Panc1 (cell line): ENCODE data around the gene BIK. TPM values are rescaled to one million over a fixed set of nuclear protein-coding genes. Genes with fewer than 3 reads are reported as not detected.
A peak's percentile ranks its signal among the peaks of the same experiment; 100 is the strongest.

Experiments used
- ATAC-seq: fragments of 200-7000 bp; cut with Tn5 transposase; 2 replicates; pipeline ENCODE4 v1.9.1; 2020; ENCODE audit warnings: mild to moderate bottlenecking, moderate library complexity
- BruUV-seq: library from RNA; stranded (reverse); fragments of 400-500 nt; replicated peaks from 2 replicates; lab custom pipeline; 2021; lab: Mats Ljungman, UMichigan
- CTCF ChIA-PET: fragments of 300-600 bp; sonication (Branson Sonifier 250); formaldehyde crosslinking; loops from one replicate; lab custom pipeline; 2022; ENCODE audit warnings: antibody characterized with exemption; lab: Charles Lee
- POLR2A ChIA-PET: fragments of 300-600 bp; sonication (Branson Sonifier 250); formaldehyde crosslinking; loops from one replicate; lab custom pipeline; 2022; ENCODE audit warnings: antibody characterized with exemption; lab: Charles Lee
- DNase-seq: peaks from one replicate; pipeline ENCODE4 v3.0.0-alpha.2; 2010; ENCODE audit warnings: low read depth, low spot score
- H3K27ac ChIP-seq: 2 replicates; pipeline ENCODE4 v1.5.1; 2011; ENCODE audit warnings: mild to moderate bottlenecking, low read length, inconsistent platforms
- H3K27me3 ChIP-seq: fragments of 200-500 bp; sonication (Bioruptor generic); 2 replicates; pipeline ENCODE4 v1.6.0; 2014; ENCODE audit warnings: low read length, inconsistent platforms; ENCODE audit not compliant: control insufficient read depth, insufficient read depth
- H3K36me3 ChIP-seq: fragments of 200-500 bp; sonication (Bioruptor generic); 2 replicates; pipeline ENCODE4 v1.5.1; 2014; ENCODE audit warnings: inconsistent platforms, mild to moderate bottlenecking, low read length, moderate library complexity; ENCODE audit not compliant: control insufficient read depth, insufficient read depth
- H3K4me1 ChIP-seq: 2 replicates; pipeline ENCODE4 v1.5.1; 2011; ENCODE audit warnings: inconsistent platforms, mild to moderate bottlenecking, low read length, moderate library complexity; ENCODE audit not compliant: control insufficient read depth, insufficient read depth
- H3K4me3 ChIP-seq, 2 experiments: 2 replicates each; pipeline ENCODE4 v1.5.1; 2011 to 2012; ENCODE audit warnings: low read depth in 2 of 2, low read length in 2 of 2, mild to moderate bottlenecking in 2 of 2, inconsistent platforms in 1 of 2, moderate library complexity in 1 of 2
- H3K9me3 ChIP-seq: fragments of 200-500 bp; sonication (Bioruptor generic); 2 replicates; pipeline ENCODE4 v1.5.1; 2014; ENCODE audit warnings: low read depth, mild to moderate bottlenecking, inconsistent platforms, low read length, moderate library complexity; ENCODE audit not compliant: control insufficient read depth, insufficient read depth
- POLR2AphosphoS5 ChIP-seq: IDR thresholded peaks from 2 replicates; pipeline ENCODE4 v1.6.1; 2012; ENCODE audit warnings: mild to moderate bottlenecking, low read depth, low read length, moderate library complexity
- REST ChIP-seq, 2 experiments: IDR thresholded peaks; 2 replicates each; pipeline ENCODE4 v1.6.1; 2011 to 2012; ENCODE audit warnings: low read depth in 2 of 2, control low read depth in 1 of 2, low read length in 1 of 2, mild to moderate bottlenecking in 1 of 2, moderate library complexity in 1 of 2; ENCODE audit not compliant: insufficient read depth in 1 of 2
- SIN3A ChIP-seq: IDR thresholded peaks from 2 replicates; pipeline ENCODE4 v1.6.1; 2012; ENCODE audit warnings: low read depth, mild to moderate bottlenecking, low read length, moderate library complexity, borderline replicate concordance; ENCODE audit not compliant: insufficient read depth
- TCF7L2 ChIP-seq: IDR thresholded peaks from 2 replicates; pipeline ENCODE4 v1.6.1; 2011; ENCODE audit warnings: mild to moderate bottlenecking, low read depth, low read length, inconsistent platforms
- in situ Hi-C: cut with HindIII; loops from 2 replicates; pipeline ENCODE4 v1.10.0; 2016; ENCODE audit warnings: low sequenced_read_pairs, low pct_unique_long_range_greater_than_20kb
- intact Hi-C: fragments of 100-400 bp; cut with micrococcal nuclease; formaldehyde crosslinking; loops from one replicate; pipeline ENCODE4 v1.10.0; 2022; ENCODE audit not compliant: unreplicated experiment
- total RNA-seq: library from RNA; stranded (reverse); gene quantifications from one replicate; pipeline ENCODE4 v1.2.1, GENCODE V29; 2021; ENCODE audit not compliant: unreplicated experiment
- TF ChIP-seq, protein P1 (sequence below): fragments of 450-650 bp; IDR thresholded peaks from 2 replicates; pipeline ENCODE4 v1.5.1; 2017; ENCODE audit warnings: mild to moderate bottlenecking

BIK gene
- total RNA-seq, 1 experiment from 2014 or later = 0.18 TPM

GRCh38 chr22:43088984-43089717, 21.4 kb upstream of the BIK start, which contains the start of gene TTLL1:
Gene TTLL1 (minus strand): TSS chr22:43089391. CDS start chr22:43075586, 13,805 bp downstream.
- Histone ChIP-seq H3K4me3 (peak within 1 kb of the TSS; percentile 66 to 82), H3K36me3 (no peaks in the 10 kb centered on the region), H3K27ac (peak within 1 kb of the TSS; percentile 84), H3K27me3 (no peaks in the 10 kb centered on the region), H3K4me1 (peaks cover 3% of the 10 kb centered on the region; the same call in 1 of the 2 replicates), H3K9me3 (no peaks in the 10 kb centered on the region)
- intact Hi-C loops = no loop called here
- ChIA-PET CTCF (no interaction called here), POLR2A (no interaction called here)
- in situ Hi-C loops = no loop called here
- TF ChIP-seq, protein P1, sequence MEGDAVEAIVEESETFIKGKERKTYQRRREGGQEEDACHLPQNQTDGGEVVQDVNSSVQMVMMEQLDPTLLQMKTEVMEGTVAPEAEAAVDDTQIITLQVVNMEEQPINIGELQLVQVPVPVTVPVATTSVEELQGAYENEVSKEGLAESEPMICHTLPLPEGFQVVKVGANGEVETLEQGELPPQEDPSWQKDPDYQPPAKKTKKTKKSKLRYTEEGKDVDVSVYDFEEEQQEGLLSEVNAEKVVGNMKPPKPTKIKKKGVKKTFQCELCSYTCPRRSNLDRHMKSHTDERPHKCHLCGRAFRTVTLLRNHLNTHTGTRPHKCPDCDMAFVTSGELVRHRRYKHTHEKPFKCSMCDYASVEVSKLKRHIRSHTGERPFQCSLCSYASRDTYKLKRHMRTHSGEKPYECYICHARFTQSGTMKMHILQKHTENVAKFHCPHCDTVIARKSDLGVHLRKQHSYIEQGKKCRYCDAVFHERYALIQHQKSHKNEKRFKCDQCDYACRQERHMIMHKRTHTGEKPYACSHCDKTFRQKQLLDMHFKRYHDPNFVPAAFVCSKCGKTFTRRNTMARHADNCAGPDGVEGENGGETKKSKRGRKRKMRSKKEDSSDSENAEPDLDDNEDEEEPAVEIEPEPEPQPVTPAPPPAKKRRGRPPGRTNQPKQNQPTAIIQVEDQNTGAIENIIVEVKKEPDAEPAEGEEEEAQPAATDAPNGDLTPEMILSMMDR = no peak
- peak; percentile 40; the same call in 1 of the 2 replicates for TF ChIP-seq POLR2AphosphoS5
- TF ChIP-seq SIN3A = peak; percentile 94; the same call in 1 of the 2 replicates
- TF ChIP-seq TCF7L2 = no peak
- TF ChIP-seq REST (IDR thresholded peaks at IDR 0.05; ENCODE audit: insufficient read depth in 1 of 2, low read depth in 2 of 2, low read length in 1 of 2) = no peak
- DNase-seq (no peak), ATAC-seq (peak; percentile 97)
- BruUV-seq = no TSS peak

- Histone ChIP-seq H3K27ac (peak overlapping the region; percentile 79; the same call in 1 of the 2 replicates), H3K27me3 (no peaks in the 10 kb centered on the region), H3K36me3 (no peaks in the 10 kb centered on the region), H3K4me3 (peak overlapping the region; percentile 66 to 82; a peak in 3 of 4 replicates), H3K9me3 (no peaks in the 10 kb centered on the region), H3K4me1 (peaks cover 3% of the 10 kb centered on the region; the same call in 1 of the 2 replicates)
- ChIA-PET POLR2A (no interaction called here), CTCF (interaction anchor here (0.5 to 1.1 kb wide), 7 partner anchors 15 to 320 kb away, joined by 3 to 5 read pairs (median 4); no protein-coding TSS in a partner anchor)
- intact Hi-C loops (no loop called here), in situ Hi-C loops (no loop called here)
- DNase-seq (peak; percentile 82), ATAC-seq (peak; percentile 78)
- TF ChIP-seq, protein P1 = peak; percentile 73
- no peak for TF ChIP-seq SIN3A
- TF ChIP-seq POLR2AphosphoS5 = no peak
- no TSS peak for BruUV-seq
Measured at GRCh38 chr22:43090130-43090789, 20.3 kb upstream of the BIK start.
